ENCODE data around the gene LRBA.

DNA sequence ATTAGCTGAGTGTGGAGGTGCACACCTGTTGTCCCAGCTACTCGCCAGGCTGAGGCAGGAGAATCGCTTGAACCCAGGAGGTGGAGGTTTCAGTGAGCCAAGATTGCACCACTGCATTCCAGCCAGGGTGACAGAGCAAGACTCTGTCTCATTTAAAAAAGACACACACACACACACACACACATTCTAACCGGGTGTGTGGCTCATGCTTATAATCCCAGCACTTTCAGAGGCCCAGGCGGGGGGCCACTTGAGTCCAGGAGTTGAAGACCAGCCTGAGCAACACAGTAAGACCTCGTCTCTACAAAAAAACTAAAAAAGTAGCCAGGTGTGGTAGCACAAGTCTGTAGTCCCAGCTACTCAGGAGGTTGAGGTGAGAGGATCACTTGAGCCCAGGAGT, 152.3 kb downstream of the LRBA start:
- TF ChIP-seq, protein P1, sequence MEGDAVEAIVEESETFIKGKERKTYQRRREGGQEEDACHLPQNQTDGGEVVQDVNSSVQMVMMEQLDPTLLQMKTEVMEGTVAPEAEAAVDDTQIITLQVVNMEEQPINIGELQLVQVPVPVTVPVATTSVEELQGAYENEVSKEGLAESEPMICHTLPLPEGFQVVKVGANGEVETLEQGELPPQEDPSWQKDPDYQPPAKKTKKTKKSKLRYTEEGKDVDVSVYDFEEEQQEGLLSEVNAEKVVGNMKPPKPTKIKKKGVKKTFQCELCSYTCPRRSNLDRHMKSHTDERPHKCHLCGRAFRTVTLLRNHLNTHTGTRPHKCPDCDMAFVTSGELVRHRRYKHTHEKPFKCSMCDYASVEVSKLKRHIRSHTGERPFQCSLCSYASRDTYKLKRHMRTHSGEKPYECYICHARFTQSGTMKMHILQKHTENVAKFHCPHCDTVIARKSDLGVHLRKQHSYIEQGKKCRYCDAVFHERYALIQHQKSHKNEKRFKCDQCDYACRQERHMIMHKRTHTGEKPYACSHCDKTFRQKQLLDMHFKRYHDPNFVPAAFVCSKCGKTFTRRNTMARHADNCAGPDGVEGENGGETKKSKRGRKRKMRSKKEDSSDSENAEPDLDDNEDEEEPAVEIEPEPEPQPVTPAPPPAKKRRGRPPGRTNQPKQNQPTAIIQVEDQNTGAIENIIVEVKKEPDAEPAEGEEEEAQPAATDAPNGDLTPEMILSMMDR (IDR thresholded peaks at IDR 0.05), result no peak
- TF ChIP-seq POLR2AphosphoS5 (IDR thresholded peaks at IDR 0.05), result no peak

All from stomach (tissue), 4 donors.